Mesodermal cell (in vitro differentiated cells): ENCODE data around the gene AMFR.

Experiments used
- H3K27ac ChIP-seq: 2 replicates; pipeline ENCODE4 v1.7.0; 2013; ENCODE audit warnings: mild to moderate bottlenecking, low read depth, low read length, moderate library complexity; ENCODE audit not compliant: severe bottlenecking
- H3K36me3 ChIP-seq: 2 replicates; pipeline ENCODE4 v1.7.1; 2013; ENCODE audit warnings: mild to moderate bottlenecking, low read length, moderate library complexity; ENCODE audit not compliant: control insufficient read depth, insufficient read depth
- H3K4me1 ChIP-seq: one replicate; pipeline ENCODE4 v1.7.1; 2013; ENCODE audit warnings: mild to moderate bottlenecking, low read length; ENCODE audit not compliant: insufficient read depth, control insufficient read depth, poor library complexity, severe bottlenecking
- H3K4me3 ChIP-seq: 2 replicates; pipeline ENCODE4 v1.7.0; 2013; ENCODE audit warnings: low read length, control low read depth, mild to moderate bottlenecking; ENCODE audit not compliant: insufficient read depth, poor library complexity, severe bottlenecking; ENCODE audit errors: extremely low read depth
- H3K9me3 ChIP-seq: 2 replicates; pipeline ENCODE4 v1.7.1; 2013; ENCODE audit warnings: mild to moderate bottlenecking, low read length, moderate library complexity; ENCODE audit not compliant: control insufficient read depth
- WGBS, 2 experiments: methylation state at CpG; one replicate each; pipeline ENCODE4 v1.1.5; 2013; ENCODE audit warnings: missing lambda C conversion rate in 2 of 2; ENCODE audit not compliant: insufficient coverage in 2 of 2; 5-methylcytosine and 5-hydroxymethylcytosine counted together

The AMFR gene

DNA sequence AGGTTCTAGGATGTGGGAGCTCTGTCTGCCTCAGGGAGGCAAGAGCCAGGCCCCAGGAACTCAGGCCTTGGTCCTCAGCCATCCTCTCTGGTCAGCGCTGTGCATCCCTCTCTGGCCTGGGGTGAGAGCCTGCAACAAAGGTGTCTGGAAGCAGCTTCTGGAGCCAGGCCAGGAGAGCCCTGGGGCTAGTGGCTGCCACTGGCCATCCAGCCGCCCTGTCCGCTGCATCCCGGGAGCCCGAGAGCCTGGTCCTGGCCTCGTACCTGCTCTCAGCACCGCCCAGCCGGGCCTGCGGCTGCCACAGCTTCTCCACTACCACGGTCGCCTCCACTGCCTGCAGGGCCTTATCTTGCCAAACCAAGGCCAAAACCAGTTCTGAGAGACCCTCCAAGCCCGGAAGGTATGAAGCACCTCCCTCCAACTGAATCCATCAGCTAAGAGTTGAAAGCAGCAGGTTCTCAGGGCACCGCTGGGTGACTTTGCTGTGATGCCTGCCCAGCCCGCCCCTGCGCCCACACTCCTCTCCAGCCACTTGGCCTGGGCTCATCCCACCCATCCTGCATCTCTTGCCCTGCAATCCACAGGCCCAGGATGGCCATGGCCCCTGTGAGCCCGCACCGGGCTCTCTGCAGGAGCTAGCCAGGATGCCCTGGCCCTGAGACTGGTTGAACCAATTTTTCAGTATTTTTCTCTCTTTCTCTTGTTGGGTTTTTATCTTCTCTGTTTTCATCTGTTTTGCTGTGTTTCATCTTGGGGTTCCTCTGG, 85.7 kb downstream of the AMFR start:
- Histone ChIP-seq H3K4me3 (no peak overlapping the region), H3K27ac (no peak overlapping the region), H3K4me1 (no peaks in the 10 kb centered on the region), H3K36me3 (no peaks in the 10 kb centered on the region), H3K9me3 (no peaks in the 10 kb centered on the region)
- WGBS, 2 experiments: 92 to 94% methylated on average over 17 of the region's 17 CpGs

- 95 to 96% methylated on average over 14 to 15 of the region's 17 CpGs for WGBS, 2 experiments
These were observed 86.6 kb downstream of the AMFR start for GRCh38 chr16:56338566-56339318.

DNA sequence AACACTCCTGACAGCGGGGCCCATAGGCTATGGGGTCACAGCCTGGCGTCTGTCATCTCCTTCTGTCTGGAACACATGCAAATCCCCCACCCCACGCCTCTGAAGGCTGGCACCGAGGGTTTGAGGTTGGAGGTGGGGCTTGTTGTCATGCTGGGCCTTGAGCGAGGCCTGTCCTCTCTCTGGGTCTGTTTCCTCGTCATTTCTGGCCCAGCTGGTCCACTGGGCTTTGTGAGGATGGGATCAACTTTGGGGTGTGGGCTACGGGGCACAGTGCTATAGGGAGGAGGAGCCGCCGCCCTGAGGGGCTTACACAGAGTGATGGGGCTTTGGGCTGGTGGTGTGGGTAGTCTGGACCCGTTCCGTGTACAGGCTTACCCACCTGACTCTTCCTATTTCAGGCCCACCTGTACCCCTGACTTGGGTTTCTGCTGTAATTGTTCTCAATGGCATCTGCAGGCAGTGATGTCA, 87.5 kb downstream of the AMFR start:
- Histone ChIP-seq H3K9me3 (no peaks in the 10 kb centered on the region), H3K4me3 (no peak overlapping the region), H3K27ac (no peak overlapping the region), H3K36me3 (no peaks in the 10 kb centered on the region), H3K4me1 (no peaks in the 10 kb centered on the region)
- WGBS, 2 experiments: 95 to 100% methylated on average over 2 to 4 of the region's 11 CpGs

More at GRCh38 chr16:56338566-56339318, 86.6 kb downstream of the AMFR start:
- no peaks in the 10 kb centered on the region for H3K9me3 ChIP-seq
- no peak overlapping the region for H3K4me3 ChIP-seq
- H3K4me1 ChIP-seq: no peaks in the 10 kb centered on the region
- no peaks in the 10 kb centered on the region for H3K36me3 ChIP-seq
- no peak overlapping the region for H3K27ac ChIP-seq

DNA sequence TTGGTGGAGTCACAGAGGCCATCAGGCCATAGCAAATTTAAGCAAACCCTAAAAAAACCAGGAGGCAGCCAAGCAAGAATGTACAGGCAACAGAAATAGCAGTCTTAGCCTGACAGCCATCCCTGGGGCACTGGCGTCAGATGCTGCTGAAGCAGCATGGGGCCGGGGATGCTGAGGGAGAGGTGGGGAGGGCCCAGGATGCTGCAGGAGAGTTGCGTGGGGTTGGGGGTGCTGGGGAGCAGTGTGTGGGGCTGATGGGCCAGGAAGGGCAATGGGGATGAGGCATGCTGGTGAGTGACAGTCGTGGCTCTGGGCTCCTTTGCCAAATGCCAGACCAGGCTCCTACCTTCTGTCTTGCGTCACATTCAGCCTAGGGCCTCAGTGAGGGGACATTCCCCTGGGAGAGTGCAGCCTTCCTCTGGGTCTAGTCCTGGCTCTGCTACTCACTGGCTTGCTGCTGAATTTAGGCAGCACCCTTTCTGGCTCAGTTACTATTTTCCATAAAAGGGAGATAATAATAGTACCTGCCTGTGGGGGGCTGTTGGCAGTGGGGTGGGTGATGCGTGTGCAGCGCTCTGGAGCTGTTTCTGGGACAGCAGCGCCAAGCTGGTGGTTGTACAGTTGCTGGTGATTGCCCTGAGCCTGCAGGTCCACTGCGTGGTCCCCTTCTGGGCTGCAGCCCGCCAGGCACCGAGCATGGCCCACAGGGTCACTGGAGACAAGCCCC, 88.1 kb downstream of the AMFR start:
- Histone ChIP-seq H3K36me3 (no peaks in the 10 kb centered on the region), H3K4me3 (no peak overlapping the region), H3K9me3 (no peaks in the 10 kb centered on the region), H3K4me1 (no peaks in the 10 kb centered on the region), H3K27ac (no peak overlapping the region)
- 90 to 91% methylated on average over 9 to 10 of the region's 11 CpGs for WGBS, 2 experiments

- H3K4me3 ChIP-seq: no peak overlapping the region
- WGBS, 2 experiments: 94% methylated on average over 20 to 21 of the region's 21 CpGs
These were observed 88.6 kb downstream of the AMFR start for GRCh38 chr16:56336711-56337110.

GRCh38 chr16:56336071-56336688, 89.2 kb downstream of the AMFR start:
- 94 to 95% methylated on average over 5 to 8 of the region's 8 CpGs for WGBS, 2 experiments
- no peaks in the 10 kb centered on the region for H3K36me3 ChIP-seq

More at GRCh38 chr16:56336711-56337110, 88.6 kb downstream of the AMFR start:
- no peak overlapping the region for H3K27ac ChIP-seq
- no peaks in the 10 kb centered on the region for H3K36me3 ChIP-seq
- H3K4me1 ChIP-seq: no peaks in the 10 kb centered on the region
- no peaks in the 10 kb centered on the region for H3K9me3 ChIP-seq

DNA sequence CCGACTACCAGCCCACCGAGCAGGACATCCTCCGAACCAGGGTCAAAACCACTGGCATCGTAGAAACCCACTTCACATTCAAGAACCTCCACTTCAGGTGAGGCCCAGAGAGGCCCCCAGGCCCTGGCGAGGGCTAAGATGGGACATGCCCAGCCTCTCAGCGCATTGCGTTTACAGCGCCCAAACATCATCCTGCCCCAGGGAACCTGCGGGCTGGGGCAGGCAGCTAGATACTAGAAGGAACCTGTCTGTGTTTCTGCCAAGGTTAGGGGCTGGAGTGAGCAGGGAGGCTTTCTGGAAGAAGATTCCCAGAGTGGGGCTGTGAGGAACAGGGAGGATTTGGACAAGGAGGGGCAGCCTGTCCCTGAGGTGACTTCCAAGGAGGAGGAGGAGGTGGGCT, 90.6 kb downstream of the AMFR start:
- H3K36me3 ChIP-seq: no peaks in the 10 kb centered on the region
- H3K4me3 ChIP-seq: no peak overlapping the region
- no peaks in the 10 kb centered on the region for H3K4me1 ChIP-seq
- no peaks in the 10 kb centered on the region for H3K9me3 ChIP-seq
- H3K27ac ChIP-seq: no peak overlapping the region
- 89 to 92% methylated on average over 9 of the region's 9 CpGs for WGBS, 2 experiments

More at GRCh38 chr16:56336071-56336688, 89.2 kb downstream of the AMFR start:
- Histone ChIP-seq H3K4me3 (no peak overlapping the region), H3K27ac (no peak overlapping the region), H3K4me1 (no peaks in the 10 kb centered on the region), H3K9me3 (no peaks in the 10 kb centered on the region)

- Histone ChIP-seq H3K27ac (no peak overlapping the region), H3K4me3 (no peak overlapping the region), H3K9me3 (no peaks in the 10 kb centered on the region), H3K36me3 (no peaks in the 10 kb centered on the region), H3K4me1 (no peaks in the 10 kb centered on the region)
- 53 to 66% methylated on average over 5 to 10 of the region's 16 CpGs for WGBS, 2 experiments
These were observed 92.8 kb downstream of the AMFR start for GRCh38 chr16:56332464-56333079.

- Histone ChIP-seq H3K9me3 (no peaks in the 10 kb centered on the region), H3K4me3 (no peak overlapping the region), H3K36me3 (no peaks in the 10 kb centered on the region), H3K27ac (no peak overlapping the region), H3K4me1 (no peaks in the 10 kb centered on the region)
- WGBS, 2 experiments: 84 to 87% methylated on average over 7 to 8 of the region's 8 CpGs
These were observed 93.4 kb downstream of the AMFR start for GRCh38 chr16:56331915-56332314.

DNA sequence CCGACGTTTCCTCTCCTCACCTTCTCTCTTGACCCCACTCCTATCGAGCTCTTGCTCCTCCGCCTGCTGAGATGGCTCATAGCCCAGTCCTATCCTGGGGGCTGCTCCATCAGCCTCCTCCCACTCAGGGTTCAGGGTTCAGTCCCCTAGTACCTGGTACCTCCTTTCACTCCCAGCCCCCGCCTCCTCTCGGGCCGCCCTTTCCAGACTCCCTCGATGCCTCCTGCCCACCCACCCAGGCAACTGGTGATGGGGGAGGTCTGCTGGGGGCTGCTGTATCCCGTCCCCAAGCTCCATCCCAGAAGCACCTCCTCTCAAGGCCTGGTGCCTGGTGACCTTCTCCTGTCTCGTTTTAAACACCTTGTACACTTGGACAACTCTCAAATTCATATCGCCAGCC, 93.9 kb downstream of the AMFR start:
- Histone ChIP-seq H3K4me1 (no peaks in the 10 kb centered on the region), H3K4me3 (no peak overlapping the region), H3K27ac (no peak overlapping the region), H3K36me3 (no peaks in the 10 kb centered on the region), H3K9me3 (no peaks in the 10 kb centered on the region)
- WGBS, 2 experiments: 90 to 92% methylated on average over 6 to 7 of the region's 11 CpGs
